AG04449 (cell line): ENCODE measurements around the gene TNFRSF8.
A peak's percentile ranks its signal among the peaks of the same experiment; 100 is the strongest.

ENCODE experiments used
- CTCF ChIA-PET: fragments of 350-600 bp; formaldehyde crosslinking; extraction: SDS; loops from one replicate; lab custom pipeline; 2021; ENCODE audit warnings: antibody characterized with exemption; lab: Yijun Ruan, JAX
- POLR2A ChIA-PET: fragments of 400-600, 350-600 bp; formaldehyde crosslinking; extraction: SDS; loops from one replicate; lab custom pipeline; 2020; ENCODE audit warnings: antibody characterized with exemption, inconsistent platforms; lab: Yijun Ruan, JAX
- DNase-seq: peaks from one replicate; pipeline ENCODE4 v3.0.0-alpha.2; 2010; ENCODE audit warnings: low read depth, low spot score
- H3K4me3 ChIP-seq: 2 replicates; pipeline ENCODE4 v1.5.1; 2011; ENCODE audit warnings: low read depth, mild to moderate bottlenecking, control low read depth, low read length
- TF ChIP-seq, protein P1 (sequence below): IDR thresholded peaks from one replicate; pipeline ENCODE4 v1.5.1; 2011; ENCODE audit warnings: mild to moderate bottlenecking, moderate library complexity, low read length, control low read depth, inconsistent platforms; ENCODE audit not compliant: insufficient read depth; ENCODE audit errors: missing control alignments

The TNFRSF8 gene

DNA sequence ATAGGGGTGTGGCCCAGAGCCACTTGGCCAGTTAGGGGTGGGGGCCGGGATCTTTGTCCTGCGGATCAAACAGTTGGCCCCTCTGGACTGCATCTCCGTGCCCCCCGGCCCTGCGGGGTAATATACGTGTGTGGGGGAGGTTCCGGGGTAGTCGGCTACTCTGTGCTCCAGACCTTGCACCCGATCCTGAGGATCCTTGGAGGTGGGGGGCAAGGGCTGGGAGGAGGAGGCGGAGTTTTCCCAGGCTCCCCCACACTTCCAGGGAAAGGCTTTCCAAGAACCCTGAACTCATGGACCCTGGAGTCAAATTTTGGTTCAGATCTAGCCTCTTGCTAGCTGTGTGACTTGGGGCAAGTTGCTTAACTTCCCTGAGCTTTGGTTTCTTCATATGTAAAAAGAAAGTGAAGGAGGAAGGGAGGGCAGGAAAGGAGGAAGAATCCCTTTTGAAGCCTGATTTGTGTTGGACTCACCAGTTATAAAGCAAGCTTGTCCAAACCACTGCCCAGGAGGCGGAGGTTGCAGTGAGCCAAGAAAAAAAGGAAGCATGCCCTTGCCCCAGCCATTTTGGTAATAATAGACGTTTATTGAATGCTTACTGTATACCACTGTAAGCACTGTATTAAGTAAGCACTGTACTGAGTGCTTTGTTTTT, 43.1 kb upstream of the TNFRSF8 start:
- CTCF ChIA-PET, result interaction anchor here (0.8 to 3.7 kb wide), 3 partner anchors 11 to 102 kb away, joined by 4 to 17 read pairs (median 11); no protein-coding TSS in a partner anchor
- TF ChIP-seq, protein P1, sequence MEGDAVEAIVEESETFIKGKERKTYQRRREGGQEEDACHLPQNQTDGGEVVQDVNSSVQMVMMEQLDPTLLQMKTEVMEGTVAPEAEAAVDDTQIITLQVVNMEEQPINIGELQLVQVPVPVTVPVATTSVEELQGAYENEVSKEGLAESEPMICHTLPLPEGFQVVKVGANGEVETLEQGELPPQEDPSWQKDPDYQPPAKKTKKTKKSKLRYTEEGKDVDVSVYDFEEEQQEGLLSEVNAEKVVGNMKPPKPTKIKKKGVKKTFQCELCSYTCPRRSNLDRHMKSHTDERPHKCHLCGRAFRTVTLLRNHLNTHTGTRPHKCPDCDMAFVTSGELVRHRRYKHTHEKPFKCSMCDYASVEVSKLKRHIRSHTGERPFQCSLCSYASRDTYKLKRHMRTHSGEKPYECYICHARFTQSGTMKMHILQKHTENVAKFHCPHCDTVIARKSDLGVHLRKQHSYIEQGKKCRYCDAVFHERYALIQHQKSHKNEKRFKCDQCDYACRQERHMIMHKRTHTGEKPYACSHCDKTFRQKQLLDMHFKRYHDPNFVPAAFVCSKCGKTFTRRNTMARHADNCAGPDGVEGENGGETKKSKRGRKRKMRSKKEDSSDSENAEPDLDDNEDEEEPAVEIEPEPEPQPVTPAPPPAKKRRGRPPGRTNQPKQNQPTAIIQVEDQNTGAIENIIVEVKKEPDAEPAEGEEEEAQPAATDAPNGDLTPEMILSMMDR, result no peak
- DNase-seq, result no peak
- POLR2A ChIA-PET, result interaction anchor here (1.1 to 2.3 kb wide), 6 partner anchors 9 to 112 kb away, joined by 3 to 9 read pairs (median 6); no protein-coding TSS in a partner anchor
- peak overlapping the region; percentile 85 for H3K4me3 ChIP-seq

DNA sequence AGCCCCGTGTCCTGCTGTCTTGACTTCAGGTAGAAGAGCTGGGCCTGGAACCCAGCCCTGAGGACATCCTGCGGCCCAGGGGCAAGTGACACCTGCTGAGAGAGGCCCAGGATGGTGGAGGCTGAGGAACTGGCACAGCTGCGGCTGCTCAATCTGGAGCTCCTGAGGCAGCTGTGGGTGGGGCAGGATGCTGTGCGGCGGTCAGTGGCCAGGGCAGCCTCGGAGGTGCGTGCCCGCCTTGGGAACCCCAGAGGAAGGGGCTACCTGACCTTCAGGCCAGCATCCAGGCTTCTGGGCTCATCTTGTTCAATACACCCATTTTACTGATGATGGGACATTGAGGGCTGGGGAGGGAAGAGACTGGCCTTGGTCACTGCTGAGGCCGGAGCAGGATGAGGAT, 41.5 kb upstream of the TNFRSF8 start:
- no peak overlapping the region for H3K4me3 ChIP-seq
- ChIA-PET CTCF (interaction anchor here (1.6 to 3.7 kb wide), 3 partner anchors 10 to 187 kb away, joined by 3 to 17 read pairs (median 12); no protein-coding TSS in a partner anchor), POLR2A (interaction anchor here (1.4 kb wide), 1 partner anchor 19 kb away, joined by 3 read pairs; no protein-coding TSS in a partner anchor)
- DNase-seq, result no peak
- TF ChIP-seq, protein P1, result no peak

DNA sequence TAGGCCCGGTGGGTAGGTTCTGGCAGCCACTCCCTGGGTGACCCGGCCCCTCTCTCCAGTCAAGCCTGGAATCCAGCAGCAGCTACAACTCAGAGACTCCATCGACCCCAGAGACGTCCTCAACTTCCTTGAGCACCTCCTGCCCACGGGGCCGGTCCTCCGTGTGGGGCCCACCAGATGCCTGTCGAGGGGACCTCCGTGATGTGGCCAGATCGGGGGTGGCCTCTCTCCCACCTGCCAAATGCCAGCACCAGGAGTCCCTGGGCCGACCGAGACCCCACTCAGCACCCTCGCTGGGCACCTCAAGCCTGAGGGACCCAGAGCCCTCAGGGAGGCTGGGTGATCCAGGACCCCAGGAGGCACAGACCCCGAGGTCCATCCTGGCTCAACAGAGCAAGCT, 41.1 kb upstream of the TNFRSF8 start:
- ChIA-PET POLR2A (interaction anchor here (1.4 kb wide), 1 partner anchor 19 kb away, joined by 3 read pairs; no protein-coding TSS in a partner anchor), CTCF (interaction anchor here (1.6 to 2.9 kb wide), 2 partner anchors 10 to 186 kb away, joined by 3 to 12 read pairs; no protein-coding TSS in a partner anchor)
- H3K4me3 ChIP-seq, result no peak overlapping the region
- TF ChIP-seq, protein P1, result no peak
- DNase-seq, result no peak

DNA sequence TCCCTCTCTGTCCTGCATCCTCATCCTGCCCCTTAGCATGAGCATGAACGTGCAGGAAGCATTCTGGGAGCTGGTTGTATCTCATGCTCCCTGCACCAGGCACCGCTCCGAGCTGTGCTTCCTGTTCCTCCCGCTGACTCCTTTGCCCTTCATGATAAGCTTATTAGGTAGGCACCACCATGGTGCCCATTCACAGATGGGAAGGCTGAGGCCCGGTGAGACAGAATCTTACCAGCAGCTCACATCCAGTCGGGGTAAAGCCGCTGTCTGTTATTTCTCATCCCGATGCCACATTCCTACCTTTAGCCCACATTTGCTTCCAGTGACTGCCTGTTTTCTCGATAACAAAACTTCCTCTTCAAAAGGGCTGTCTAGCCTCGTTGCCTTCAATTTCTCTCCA, 36.5 kb upstream of the TNFRSF8 start:
- DNase-seq, result no peak
- TF ChIP-seq, protein P1, result no peak
- H3K4me3 ChIP-seq, result no peak overlapping the region
- POLR2A ChIA-PET, result no interaction called here
- CTCF ChIA-PET, result no interaction called here

DNA sequence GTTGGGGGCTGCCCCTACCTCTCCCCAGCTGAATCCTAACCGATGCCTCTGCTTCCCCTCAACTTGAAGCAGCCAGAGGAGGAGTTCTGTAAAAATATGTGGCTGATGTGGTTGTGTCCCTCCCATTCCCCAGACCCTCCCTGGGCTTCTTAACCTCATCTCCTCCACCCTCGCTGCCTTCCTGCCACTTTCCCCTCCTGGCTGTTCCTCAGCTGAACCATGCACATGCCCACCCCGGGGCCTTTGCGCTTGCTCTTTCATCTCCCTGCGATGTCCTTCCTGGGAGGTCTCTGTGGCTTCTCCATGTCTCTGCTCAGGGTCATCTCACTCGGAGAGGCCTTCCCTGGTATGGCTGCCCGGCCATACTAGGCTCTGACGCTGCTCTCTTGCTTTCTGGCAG, 34.9 kb upstream of the TNFRSF8 start:
- POLR2A ChIA-PET, result no interaction called here
- H3K4me3 ChIP-seq, result no peak overlapping the region
- TF ChIP-seq, protein P1, result no peak
- no peak for DNase-seq
- CTCF ChIA-PET, result no interaction called here

DNA sequence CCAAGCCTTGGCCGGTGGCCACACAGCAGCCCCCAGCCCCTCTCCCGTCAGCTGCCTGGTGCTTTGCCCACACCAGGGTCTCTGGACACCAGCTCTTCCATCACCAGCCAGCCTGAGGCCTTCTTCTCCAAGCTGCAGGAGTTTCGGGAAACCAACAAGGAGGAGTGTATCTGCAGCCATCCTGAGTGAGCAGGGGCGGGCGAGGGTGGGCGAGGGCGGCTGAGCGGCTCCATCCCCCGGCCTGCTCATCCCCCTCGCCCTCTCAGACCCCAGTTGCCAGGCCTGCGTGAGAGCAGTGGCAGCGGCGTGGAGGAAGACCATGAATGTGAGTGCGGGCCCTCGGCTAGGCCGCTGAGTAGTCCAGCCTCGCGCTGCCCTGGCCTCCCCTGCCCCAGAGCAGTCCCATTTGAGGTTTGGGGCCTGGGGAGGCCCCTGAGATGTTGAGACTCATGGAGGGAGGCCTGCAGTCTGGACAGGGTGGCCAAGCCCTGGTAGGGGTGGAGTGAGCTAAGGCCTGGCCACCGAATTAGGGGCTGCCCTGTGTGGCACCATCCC, 34.1 kb upstream of the TNFRSF8 start:
- CTCF ChIA-PET, result interaction anchor here (0.9 kb wide), 1 partner anchor 10 kb away, joined by 3 read pairs; no protein-coding TSS in a partner anchor
- POLR2A ChIA-PET, result interaction anchor here (1.3 kb wide), 1 partner anchor 10 kb away, joined by 7 read pairs; the partner anchor contains the start of gene MIIP
- no peak overlapping the region for H3K4me3 ChIP-seq
- TF ChIP-seq, protein P1, result no peak
- DNase-seq, result no peak
